ENCODE results near the gene OR8K5. TPM values are rescaled to one million over a fixed set of nuclear protein-coding genes. Genes with fewer than 3 reads are reported as not detected.
"Not testable (repeated sequence)": the region's sequence is repeated elsewhere in the genome, so short reads cannot be mapped to it uniquely, and the experiment has no call there.

OR8K5 gene, protein sequence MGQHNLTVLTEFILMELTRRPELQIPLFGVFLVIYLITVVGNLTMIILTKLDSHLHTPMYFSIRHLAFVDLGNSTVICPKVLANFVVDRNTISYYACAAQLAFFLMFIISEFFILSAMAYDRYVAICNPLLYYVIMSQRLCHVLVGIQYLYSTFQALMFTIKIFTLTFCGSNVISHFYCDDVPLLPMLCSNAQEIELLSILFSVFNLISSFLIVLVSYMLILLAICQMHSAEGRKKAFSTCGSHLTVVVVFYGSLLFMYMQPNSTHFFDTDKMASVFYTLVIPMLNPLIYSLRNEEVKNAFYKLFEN
- not detected for total RNA-seq

DNA sequence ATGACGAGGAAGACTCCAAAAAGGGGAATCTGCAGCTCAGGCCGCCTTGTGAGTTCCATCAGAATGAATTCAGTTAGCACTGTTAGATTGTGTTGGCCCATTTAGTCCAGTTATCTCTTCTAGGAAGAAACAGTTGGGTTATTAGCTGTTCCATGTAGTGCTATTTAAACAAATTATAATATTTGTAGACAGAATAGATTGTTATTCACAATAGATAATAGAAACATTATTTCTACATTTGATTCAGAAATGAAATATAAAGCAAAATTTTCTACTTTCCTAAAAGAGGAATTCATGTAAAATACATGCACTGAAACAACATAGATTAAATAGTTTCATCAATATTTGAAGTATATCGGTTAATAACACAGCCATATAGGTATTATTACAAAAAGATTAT is at the start of gene OR8K5:
Gene OR8K5, minus strand, starts transcription at position 101 of the 400 bp plus-strand sequence. Its CDS starts 0 bp downstream, at position 101.
- peaks cover 17% of the 10 kb centered on the region for H3K9me3 Mint-ChIP-seq
- H3K27ac Mint-ChIP-seq: no peak within 1 kb of the TSS
- ChIA-PET CTCF (no interaction called here), POLR2A (no interaction called here)
- H3K36me3 Mint-ChIP-seq (ENCODE audit: low read depth): no peaks in the 10 kb centered on the region
- no peaks in the 10 kb centered on the region for H3K27me3 Mint-ChIP-seq
- no peak within 1 kb of the TSS for H3K4me3 Mint-ChIP-seq
- H3K4me1 Mint-ChIP-seq: no peaks in the 10 kb centered on the region
- no peak for DNase-seq

DNA sequence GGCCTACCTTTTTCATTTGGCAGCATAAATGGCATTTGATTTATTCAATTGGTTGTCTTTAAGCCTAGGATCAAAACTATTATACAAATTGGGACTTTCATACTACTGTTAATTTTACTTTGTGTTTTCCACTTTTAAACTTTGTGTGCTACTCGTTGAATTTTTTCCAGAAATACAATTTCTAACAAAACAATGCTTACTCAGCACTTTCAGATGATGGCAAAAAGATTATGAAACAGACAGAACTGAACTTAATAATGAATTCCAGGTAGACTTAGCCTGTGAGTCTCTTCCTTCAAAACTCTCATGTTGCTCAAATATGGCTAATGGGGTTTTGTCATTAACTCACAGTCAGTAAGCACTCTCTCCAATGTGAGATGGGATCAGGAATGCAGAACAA is 47.7 kb upstream of the OR8K5 start:
- Mint-ChIP-seq H3K36me3 (ENCODE audit: low read depth) (no peaks in the 10 kb centered on the region), H3K9me3 (peaks cover 22% of the 10 kb centered on the region), H3K27me3 (no peaks in the 10 kb centered on the region), H3K4me3 (no peak overlapping the region), H3K27ac (no peak overlapping the region), H3K4me1 (no peaks in the 10 kb centered on the region)
- ChIA-PET CTCF (no interaction called here), POLR2A (no interaction called here)
- DNase-seq: no peak

DNA sequence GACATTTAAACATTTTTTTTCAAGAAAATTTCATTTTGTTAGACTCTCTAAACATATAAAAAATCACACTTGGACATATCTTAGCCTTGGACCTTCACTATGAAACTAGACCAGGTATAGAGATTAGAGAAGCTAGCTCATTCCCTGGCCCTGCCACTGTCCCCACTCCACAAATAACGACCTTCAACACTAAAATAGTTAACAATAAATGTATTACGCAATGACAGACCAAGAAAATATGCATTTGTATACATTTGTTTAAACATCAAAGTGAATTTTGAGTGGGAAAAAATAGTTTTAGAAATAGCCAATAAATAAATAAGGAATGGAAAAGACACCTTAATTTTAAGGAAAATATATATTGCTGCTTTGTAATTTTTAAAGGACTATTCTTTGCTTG is 37.2 kb upstream of the OR8K5 start:
- Mint-ChIP-seq H3K4me3 (no peak overlapping the region), H3K27me3 (no peaks in the 10 kb centered on the region), H3K36me3 (ENCODE audit: low read depth) (no peaks in the 10 kb centered on the region), H3K9me3 (peaks cover 4% of the 10 kb centered on the region), H3K4me1 (no peaks in the 10 kb centered on the region), H3K27ac (no peak overlapping the region)
- ChIA-PET POLR2A (no interaction called here), CTCF (no interaction called here)
- no peak for DNase-seq

DNA sequence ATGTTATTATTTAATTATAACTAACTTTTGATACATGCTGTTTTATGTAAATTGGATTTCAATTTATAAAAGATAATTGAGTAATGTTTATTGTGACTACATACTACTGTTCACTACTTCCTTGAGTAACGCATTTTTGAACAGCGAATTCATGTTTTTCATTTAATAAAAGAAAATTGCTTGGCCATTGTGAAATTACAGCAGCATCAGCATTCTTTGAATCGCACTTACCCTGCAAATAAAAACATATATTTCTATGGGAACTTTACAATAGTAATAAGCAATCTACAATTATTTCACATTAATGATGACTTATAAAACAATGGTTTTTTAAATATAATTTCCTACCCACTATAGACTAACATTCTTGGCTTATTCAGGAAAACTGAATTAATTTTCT is 36.6 kb upstream of the OR8K5 start:
- ChIA-PET POLR2A (no interaction called here), CTCF (no interaction called here)
- Mint-ChIP-seq H3K4me3 (no peak overlapping the region), H3K27me3 (no peaks in the 10 kb centered on the region), H3K36me3 (ENCODE audit: low read depth) (no peaks in the 10 kb centered on the region), H3K27ac (no peak overlapping the region), H3K9me3 (peaks cover 5% of the 10 kb centered on the region), H3K4me1 (no peaks in the 10 kb centered on the region)
- DNase-seq: no peak

DNA sequence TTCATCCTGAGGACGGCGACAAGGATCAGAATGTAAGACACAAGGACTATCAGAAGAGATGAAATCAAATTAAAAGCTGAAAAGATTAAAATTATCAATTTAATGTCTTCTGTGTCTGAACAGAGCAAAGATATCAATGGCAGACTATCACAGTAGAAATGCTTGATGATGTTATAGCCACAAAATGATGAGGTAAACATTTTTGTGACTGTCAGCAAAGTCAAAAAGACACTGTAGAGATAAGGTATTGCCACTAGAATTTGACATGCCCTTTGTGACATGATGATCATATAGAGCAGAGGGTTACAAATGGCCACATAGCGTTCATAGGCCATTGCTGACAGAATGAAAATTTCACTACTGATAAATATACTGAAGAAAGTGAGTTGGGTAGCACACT is 28.5 kb upstream of the OR8K5 start:
- H3K36me3 Mint-ChIP-seq (ENCODE audit: low read depth): no peaks in the 10 kb centered on the region
- H3K27me3 Mint-ChIP-seq: no peaks in the 10 kb centered on the region
- no peak for DNase-seq
- no peaks in the 10 kb centered on the region for H3K4me1 Mint-ChIP-seq
- H3K4me3 Mint-ChIP-seq: no peak overlapping the region
- POLR2A ChIA-PET: no interaction called here
- peaks cover 9% of the 10 kb centered on the region for H3K9me3 Mint-ChIP-seq
- CTCF ChIA-PET: no interaction called here
- H3K27ac Mint-ChIP-seq: no peak overlapping the region

DNA sequence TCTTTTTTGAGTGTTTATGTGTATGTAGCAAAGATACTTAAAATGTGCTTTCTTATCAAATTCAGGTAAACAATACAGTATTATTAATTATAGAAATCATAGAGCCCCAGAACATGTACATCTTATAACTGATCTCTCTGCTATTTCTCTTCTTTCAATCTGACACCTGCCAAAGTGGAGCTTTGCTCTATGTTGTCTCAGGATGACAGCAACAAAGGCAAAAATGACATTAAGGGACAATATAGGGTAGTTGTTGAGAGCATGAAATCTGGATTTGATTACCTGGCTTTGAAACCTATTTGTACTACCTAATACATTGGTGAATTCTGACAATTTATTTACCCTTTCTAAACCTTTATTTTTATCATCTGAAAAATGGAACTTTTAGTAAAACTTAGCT is 23.3 kb upstream of the OR8K5 start:
- Mint-ChIP-seq H3K9me3 (peaks cover 11% of the 10 kb centered on the region), H3K36me3 (ENCODE audit: low read depth) (no peaks in the 10 kb centered on the region), H3K4me1 (no peaks in the 10 kb centered on the region), H3K27ac (no peak overlapping the region), H3K4me3 (no peak overlapping the region), H3K27me3 (no peaks in the 10 kb centered on the region)
- ChIA-PET POLR2A (no interaction called here), CTCF (no interaction called here)
- no peak for DNase-seq

DNA sequence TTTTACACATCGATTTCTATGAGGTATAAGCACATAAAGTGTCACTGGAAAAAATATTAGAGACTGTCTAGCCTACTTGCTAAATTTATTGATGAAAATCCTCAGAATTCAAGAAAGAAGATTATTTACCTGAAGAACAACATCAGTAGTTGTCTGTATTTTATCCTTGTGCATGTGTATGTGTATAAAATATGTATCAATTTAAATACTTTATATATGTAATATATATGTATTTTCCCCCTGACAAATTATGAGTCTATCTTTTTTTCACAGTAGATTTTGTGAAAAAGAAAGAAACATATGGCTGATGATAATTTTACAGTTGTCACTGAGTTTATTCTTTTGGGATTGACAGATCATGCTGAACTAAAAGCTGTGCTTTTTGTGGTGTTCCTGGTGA is 16.2 kb upstream of the OR8K5 start, which contains the start of gene OR5J2:
Gene OR5J2, plus strand, starts transcription at position 301 of the 400 bp plus-strand sequence. Its CDS starts 0 bp downstream, at position 301.
- Mint-ChIP-seq H3K27ac (no peak within 1 kb of the TSS), H3K9me3 (peaks cover 2% of the 10 kb centered on the region), H3K4me3 (no peak within 1 kb of the TSS), H3K36me3 (ENCODE audit: low read depth) (no peaks in the 10 kb centered on the region), H3K4me1 (no peaks in the 10 kb centered on the region), H3K27me3 (no peaks in the 10 kb centered on the region)
- ChIA-PET CTCF (no interaction called here), POLR2A (no interaction called here)
- DNase-seq: no peak

DNA sequence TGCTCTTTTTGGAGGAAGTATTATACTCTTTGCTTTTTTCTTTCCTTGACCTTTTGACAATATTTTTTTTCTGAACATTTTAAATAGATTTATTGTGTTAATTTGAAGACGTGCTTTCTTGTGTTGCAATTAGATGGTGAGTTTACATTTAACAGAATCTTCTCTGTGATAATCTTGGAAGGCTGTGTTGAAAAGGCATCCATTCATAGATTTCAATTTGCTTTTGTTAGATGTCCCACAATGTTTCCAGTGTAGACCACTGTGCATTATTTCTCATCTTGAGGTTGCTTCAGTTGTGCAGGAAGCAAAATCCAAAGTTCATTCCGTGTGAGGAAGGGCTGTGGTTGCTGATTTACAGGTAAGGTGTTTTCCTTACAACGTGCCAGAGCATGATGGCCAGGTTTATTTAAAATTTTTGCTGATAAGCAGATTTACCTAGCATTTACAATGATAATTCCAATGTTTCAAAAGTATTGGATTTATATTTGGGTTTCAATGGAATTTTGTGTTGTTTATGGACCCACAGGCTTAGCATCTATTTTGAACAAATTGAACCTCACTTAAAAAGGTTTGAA is 12.2 kb upstream of the OR8K5 start:
- Mint-ChIP-seq H3K36me3 (ENCODE audit: low read depth) (no peaks in the 10 kb centered on the region), H3K4me1 (no peaks in the 10 kb centered on the region), H3K27me3 (no peaks in the 10 kb centered on the region), H3K27ac (no peak overlapping the region), H3K9me3 (peaks cover 4% of the 10 kb centered on the region), H3K4me3 (no peak overlapping the region)
- no peak for DNase-seq
- CTCF ChIA-PET: no interaction called here
- POLR2A ChIA-PET: no interaction called here

DNA sequence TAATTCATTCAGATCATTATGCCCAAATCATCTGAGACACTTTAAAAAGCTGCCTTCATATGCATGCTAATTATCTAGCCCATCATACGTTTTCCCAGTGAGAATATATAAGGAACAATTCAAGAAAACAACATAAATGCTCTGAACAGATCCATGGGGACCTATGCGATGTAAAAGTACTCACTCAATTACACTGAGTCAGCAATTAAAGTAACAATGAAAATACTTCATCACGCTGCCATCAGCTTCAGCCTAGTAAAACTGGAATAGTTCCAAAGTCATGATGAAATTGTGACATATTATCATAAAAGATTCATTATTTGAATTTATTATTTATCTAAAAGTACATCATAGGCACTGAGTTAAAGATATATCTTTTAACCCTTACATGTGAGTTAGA is 3.7 kb upstream of the OR8K5 start:
- no peaks in the 10 kb centered on the region for H3K36me3 Mint-ChIP-seq (ENCODE audit: low read depth)
- H3K4me1 Mint-ChIP-seq: no peaks in the 10 kb centered on the region
- no peak for DNase-seq
- no peak overlapping the region for H3K27ac Mint-ChIP-seq
- no peaks in the 10 kb centered on the region for H3K27me3 Mint-ChIP-seq
- ChIA-PET CTCF (no interaction called here), POLR2A (no interaction called here)
- no peak overlapping the region for H3K4me3 Mint-ChIP-seq
- peaks cover 5% of the 10 kb centered on the region for H3K9me3 Mint-ChIP-seq

DNA sequence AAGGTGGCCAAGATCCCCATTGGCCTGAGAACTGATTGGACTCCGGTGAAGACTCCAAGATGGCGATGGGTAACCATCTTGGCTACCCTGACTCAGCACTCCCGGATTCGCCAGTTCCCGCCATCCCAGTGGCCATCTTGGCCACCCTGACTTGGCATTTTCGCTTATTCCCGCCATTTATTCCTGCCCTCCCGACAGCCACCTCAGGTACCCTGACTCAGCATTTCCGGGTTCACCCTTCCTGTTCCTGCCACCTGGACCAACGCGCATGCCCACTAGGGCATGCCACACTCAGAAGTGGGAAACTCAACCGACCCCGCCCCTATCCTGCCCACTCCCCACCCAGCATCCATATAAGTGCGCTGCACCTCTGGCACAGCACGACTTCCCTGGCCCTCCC is 7.8 kb downstream of the OR8K5 start:
- ChIA-PET CTCF (no interaction called here), POLR2A (no interaction called here)
- Mint-ChIP-seq H3K36me3 (ENCODE audit: low read depth) (no peaks in the 10 kb centered on the region), H3K4me3 (no peak overlapping the region), H3K4me1 (no peaks in the 10 kb centered on the region), H3K27ac (no peak overlapping the region), H3K9me3 (peaks cover 33% of the 10 kb centered on the region), H3K27me3 (no peaks in the 10 kb centered on the region)
- no peak for DNase-seq

DNA sequence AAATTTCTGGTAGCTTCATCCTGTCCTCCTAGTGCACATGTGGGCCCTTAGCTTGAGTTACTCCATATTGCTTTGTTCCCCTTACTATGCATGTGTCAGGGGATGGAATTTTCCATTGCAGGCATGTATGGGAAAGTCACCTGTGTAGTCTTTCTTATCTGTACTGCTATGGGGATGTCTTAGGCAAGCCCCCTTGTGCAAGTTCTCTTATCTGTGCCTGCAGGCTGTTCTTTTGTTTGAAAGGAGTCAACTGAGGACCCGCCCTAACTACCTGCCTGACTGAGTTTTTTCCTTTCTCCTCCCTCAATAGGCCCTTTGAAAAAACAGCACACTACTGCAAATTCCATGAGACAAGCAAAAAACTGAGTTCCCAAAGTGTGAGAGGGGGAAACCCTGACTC is 8.7 kb downstream of the OR8K5 start:
- CTCF ChIA-PET: no interaction called here

DNA sequence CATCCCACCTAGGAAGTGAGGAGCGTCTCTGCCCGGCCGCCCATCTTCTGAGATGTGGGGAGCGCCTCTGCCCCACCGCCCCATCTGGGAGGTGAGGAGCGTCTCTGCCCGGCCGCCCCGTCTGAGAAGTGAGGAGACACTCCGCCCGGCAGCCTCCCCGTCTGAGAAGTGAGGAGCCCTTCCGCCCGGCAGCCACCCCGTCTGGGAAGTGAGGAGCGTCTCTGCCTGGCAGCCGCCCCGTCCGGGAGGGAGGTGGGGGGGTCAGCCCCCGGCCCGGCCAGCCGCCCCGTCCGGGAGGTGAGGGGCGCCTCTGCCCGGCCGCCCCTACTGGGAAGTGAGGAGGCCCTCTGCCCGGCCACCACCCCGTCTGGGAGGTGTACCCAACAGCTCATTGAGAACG is 16.4 kb downstream of the OR8K5 start:
- H3K36me3 Mint-ChIP-seq (ENCODE audit: low read depth); DNase-seq; H3K4me3 Mint-ChIP-seq; H3K27me3 Mint-ChIP-seq; H3K4me1 Mint-ChIP-seq; CTCF ChIA-PET; H3K27ac Mint-ChIP-seq; POLR2A ChIA-PET: not testable (repeated sequence)
- peaks cover 17% of the 10 kb centered on the region for H3K9me3 Mint-ChIP-seq

More for the DNA sequence above, 8.7 kb downstream of the OR8K5 start:
- H3K9me3 Mint-ChIP-seq: peaks cover 27% of the 10 kb centered on the region
- POLR2A ChIA-PET: no interaction called here
- no peaks in the 10 kb centered on the region for H3K36me3 Mint-ChIP-seq (ENCODE audit: low read depth)
- H3K27me3 Mint-ChIP-seq: no peaks in the 10 kb centered on the region
- H3K4me3 Mint-ChIP-seq: no peak overlapping the region
- no peak for DNase-seq
- H3K4me1 Mint-ChIP-seq: no peaks in the 10 kb centered on the region
- H3K27ac Mint-ChIP-seq: no peak overlapping the region

DNA sequence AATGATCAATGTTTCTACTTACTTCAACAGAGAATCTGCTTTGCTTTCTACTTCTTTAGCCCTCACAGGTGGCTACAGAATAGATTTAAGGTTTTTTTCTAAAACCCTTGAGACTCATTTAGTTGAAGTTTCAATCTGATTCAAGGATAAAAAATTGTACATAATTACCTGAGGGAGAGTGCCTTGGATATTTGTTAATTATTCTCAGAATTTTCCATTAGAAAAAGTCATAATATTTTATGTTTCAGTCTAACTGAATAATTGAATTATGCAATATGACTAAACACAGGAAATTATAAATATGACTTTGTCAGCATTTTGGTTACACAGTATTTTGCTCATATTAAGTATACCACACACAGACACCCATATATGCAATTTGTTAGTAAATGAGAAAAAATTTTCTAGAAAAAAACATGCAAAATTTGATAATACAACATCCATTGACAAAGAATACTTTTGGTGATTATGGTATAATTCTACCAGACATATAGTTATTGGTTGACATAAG is 19.9 kb downstream of the OR8K5 start, which contains the start of gene OR8J3:
Gene OR8J3, minus strand, starts transcription at position 51 of the 511 bp plus-strand sequence. CDS start 2,483 bp downstream, outside the sequence.
- Mint-ChIP-seq H3K9me3 (peaks cover 14% of the 10 kb centered on the region), H3K36me3 (ENCODE audit: low read depth) (no peaks in the 10 kb centered on the region), H3K4me3 (no peak within 1 kb of the TSS), H3K4me1 (no peaks in the 10 kb centered on the region), H3K27ac (no peak within 1 kb of the TSS), H3K27me3 (no peaks in the 10 kb centered on the region)
- ChIA-PET CTCF (no interaction called here), POLR2A (no interaction called here)
- DNase-seq: no peak

DNA sequence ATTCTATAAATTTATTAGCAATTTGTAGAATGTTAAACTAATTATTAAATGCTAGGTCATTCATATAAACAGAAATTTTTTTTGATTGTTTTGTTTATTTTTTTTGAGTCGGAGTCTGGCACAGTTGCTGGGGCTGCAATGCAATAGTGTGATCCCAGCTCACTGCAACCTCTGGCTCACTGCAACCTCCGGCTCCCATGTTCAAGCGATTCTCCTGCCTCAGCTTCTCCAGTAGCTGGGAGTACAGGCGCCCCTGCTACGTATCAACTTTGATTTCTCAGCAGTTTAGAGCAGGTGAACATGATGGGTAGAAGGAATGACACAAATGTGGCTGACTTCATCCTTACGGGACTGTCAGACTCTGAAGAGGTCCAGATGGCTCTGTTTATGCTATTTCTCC is 38.0 kb downstream of the OR8K5 start, which contains the start of gene OR8H3:
Gene OR8H3, plus strand, starts transcription at position 301 of the 400 bp plus-strand sequence. Its CDS starts 0 bp downstream, at position 301.
- ChIA-PET CTCF (no interaction called here), POLR2A (no interaction called here)
- Mint-ChIP-seq H3K4me3 (no peak within 1 kb of the TSS), H3K4me1 (no peaks in the 10 kb centered on the region), H3K27ac (no peak within 1 kb of the TSS), H3K9me3 (peaks cover 13% of the 10 kb centered on the region), H3K36me3 (ENCODE audit: low read depth) (no peaks in the 10 kb centered on the region), H3K27me3 (no peaks in the 10 kb centered on the region)
- DNase-seq: no peak

All from activated CD4-positive, alpha-beta T cell treated with anti-CD3 and anti-CD28 coated beads, Interleukin-2, amount 10 ng/mL, durations not matched to agents 7 days and 5 days (primary cell).